SKM-1 (cell line): ENCODE results near the gene MMP15.
"Not testable (repeated sequence)": the region's sequence is repeated elsewhere in the genome, so short reads cannot be mapped to it uniquely, and the experiment has no call there.

ENCODE experiments used
- DNase-seq: peaks from one replicate; lab custom pipeline; 2025; ENCODE audit not compliant: unreplicated experiment; lab: John Stamatoyannopoulos, UW

MMP15 gene

GRCh38 chr16:58048494-58049231, 23.1 kb downstream of the MMP15 start:
- DNase-seq = no peak

DNA sequence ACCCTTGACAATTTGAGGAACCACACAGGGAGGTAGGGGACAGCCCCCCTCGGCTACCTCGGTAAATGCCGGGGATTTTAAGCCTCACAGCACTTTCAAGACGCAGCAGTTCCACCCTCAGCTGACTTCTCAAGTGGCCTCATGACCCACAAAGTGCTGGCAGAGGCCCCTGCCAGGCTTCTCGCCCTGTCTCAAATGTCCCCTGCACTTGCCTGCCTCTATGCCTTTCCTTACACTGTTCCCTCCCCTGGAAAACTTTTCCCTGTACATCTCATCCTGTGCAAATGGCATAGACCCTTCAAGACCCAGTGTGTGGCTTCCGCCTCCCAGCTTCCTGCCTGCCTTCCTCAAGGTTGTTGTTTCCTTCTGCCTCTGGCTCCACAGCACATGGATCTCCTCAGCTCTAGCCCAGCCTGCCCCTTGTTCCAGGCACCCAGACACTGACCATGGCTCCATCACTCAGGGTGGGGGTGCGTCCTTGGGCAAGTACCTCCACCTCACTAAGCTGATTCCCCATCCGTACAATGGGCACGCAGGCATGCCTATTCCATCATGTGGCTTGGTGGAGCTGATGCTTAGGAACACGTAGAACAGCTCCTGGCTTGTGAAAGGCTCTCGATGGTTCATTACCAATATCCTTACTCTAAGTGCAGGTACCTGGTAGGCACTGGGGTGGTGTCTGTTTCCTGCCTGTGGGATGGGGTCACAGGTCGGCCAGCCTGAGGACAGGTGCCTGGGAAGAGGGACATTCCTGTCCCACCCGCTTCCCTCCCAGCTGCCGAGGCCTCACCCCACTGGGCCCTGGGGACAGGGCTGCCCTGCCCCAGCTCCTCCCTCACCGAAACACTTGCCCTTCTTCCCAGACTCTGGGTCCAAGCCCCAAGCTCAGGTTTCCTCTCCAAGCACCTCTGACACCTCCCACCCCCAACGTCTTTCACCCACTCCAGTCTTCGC, 24.0 kb downstream of the MMP15 start:
- DNase-seq = no peak

GRCh38 chr16:58051296-58051695, 25.7 kb downstream of the MMP15 start:
- DNase-seq = no peak

DNA sequence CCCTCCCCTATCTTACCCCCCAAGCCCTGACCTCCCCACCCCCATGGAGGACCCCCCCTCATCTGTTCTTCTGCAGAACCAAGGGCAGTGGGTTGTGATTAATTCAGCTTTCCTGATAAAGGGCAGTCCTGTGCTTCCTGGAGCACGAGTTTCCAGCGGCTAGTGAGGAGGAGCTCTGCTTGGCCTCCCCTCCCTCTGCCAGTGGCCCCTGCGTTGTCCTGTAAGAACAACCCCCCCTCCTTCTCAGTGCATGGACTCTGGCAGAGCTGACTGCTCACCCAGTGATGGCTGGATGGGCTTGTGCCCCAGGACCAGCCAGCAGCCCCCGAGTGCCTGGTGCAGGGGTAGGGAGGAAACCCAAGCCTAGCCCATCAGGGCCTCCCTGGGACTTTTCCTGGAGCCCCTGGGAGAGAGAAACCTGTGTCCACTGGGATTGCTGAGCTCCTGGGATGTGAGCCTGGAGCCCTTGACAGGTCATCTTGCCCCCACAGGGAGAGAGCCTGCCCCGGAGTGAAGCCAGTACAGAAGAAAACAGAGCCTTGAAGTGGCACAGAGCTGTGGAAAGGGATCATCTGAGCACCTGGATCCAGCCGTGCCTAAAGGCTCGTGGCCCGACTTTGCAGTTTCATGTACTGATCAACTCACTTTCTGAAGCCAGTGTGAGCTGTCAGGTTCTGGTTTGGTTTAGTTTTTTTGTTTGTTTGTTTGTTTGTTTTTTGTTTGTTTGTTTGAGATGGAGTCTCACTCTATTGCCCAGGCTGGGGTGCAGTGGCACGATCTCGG, 26.5 kb downstream of the MMP15 start:
- DNase-seq = no peak

GRCh38 chr16:58053682-58054005, 28.1 kb downstream of the MMP15 start:
- no peak for DNase-seq

DNA sequence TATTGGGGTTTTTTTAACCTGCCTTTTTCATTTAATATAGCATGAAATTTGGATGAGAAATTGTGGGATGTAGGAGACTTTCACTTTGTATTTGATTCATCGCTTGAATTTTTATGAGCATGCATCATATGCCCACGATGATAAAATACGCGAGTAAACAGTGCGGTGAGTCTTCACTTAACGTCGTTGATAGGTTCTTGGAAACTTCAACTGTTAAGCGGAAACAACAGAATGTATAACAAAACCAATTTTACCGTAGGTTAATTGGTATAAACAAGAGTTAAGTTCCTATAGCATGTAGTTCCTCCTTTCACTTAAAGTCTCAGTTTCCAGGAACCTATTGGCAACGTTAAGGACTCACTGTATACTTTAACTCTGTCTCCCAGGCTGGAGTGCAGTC, 28.7 kb downstream of the MMP15 start:
- no peak for DNase-seq

- no peak for DNase-seq
These were observed 31.0 kb downstream of the MMP15 start for GRCh38 chr16:58056580-58056979.

DNA sequence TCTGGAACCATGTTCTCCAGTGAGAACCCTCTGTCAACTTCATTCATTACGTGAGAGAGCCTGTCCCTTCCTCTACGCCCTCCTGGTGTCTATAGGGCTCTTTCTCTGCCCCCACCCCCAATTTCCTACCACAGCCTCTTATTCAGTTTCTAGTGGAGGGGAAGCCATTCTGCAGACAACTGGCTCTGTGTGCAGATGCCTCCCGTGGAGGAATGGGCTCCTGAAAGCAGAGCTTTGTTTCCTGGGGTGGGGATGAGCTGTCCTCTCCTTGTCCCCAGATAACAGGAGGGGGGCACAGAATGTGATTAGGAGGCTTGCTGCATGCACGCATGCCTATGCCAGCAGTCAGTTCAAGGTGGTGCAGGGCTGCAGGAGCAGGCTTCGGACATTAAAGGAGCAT, 31.6 kb downstream of the MMP15 start:
- no peak for DNase-seq

DNA sequence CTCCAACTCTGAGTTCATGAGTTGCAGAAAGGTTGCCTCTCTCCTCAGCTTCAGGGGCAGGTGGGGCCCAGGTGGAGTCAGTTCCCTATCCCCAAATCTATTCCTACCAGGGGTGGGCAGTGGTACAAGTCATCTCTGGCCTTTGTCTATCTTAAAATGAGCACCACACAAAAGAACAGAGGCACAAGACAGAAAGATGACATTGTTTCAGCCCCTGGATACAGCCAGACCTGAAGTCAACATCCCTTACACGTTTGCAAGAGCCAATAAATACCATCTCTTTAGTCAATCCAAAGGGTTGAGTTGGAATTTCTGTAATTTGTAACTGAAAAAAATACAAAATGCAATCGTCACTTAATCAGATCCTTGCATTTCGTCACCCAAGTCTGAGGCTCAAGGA, 32.2 kb downstream of the MMP15 start:
- DNase-seq = no peak

DNA sequence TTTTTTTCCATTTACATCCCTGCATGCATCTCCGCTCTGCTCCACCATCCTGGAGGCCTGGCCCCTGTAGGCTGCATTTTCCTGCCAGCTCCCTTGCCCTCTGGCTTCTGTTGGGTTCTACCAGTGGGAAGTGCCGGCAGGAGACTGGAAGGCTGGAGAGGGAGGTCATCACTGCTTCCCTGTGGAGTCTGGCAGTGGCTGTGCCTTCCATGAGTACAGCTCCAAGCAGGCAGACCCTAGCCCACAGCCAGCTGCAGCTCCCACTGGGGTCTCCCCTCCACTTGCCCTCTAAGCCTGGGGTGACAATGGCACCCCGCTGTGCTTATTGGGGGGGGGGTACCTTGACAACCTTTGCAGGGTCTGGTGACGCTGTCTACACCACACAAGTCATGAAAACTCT, 37.3 kb downstream of the MMP15 start:
- no peak for DNase-seq

DNA sequence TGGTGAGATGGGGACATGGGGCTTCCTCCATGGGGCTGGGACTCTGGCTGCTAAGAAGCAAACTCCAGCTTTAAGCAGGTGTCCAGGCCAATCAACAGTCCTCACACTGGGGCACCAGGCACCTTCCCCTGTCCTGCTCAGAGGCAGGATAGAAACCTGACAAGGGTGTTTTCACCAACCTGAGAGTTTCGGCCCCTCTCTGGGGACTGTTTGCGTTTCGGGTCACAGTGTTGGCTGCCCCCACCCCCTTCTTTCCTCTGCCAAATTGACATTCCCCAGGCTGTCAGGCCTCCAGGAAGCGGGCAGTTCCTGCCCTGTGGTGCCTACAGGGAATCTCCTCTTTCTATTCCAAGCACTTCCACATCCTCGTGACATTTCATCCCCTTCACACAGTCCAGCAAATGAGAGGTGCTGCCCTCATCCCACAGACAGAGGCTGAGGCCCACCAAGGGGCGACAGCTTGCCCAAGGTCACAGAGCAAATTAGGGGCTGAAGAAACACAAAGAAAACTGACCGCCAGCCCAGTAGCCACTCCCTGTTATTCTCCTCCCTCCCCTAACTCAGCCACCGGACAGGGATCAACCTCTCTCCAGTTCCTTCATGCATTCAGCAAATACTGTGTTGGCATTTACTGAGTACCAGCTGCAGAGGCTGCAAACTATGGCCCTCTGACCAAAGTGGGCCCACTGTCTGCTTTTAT, 38.0 kb downstream of the MMP15 start:
- DNase-seq = no peak

- no peak for DNase-seq
These were observed 45.0 kb downstream of the MMP15 start for GRCh38 chr16:58070585-58070984.

GRCh38 chr16:58072134-58072533, 46.6 kb downstream of the MMP15 start:
- DNase-seq = not testable (repeated sequence)

GRCh38 chr16:58073086-58073485, 47.5 kb downstream of the MMP15 start:
- DNase-seq = not testable (repeated sequence)

GRCh38 chr16:58074657-58075056, 49.1 kb downstream of the MMP15 start:
- DNase-seq = no peak

- no peak for DNase-seq
These were observed 51.0 kb downstream of the MMP15 start for GRCh38 chr16:58076514-58076913.

DNA sequence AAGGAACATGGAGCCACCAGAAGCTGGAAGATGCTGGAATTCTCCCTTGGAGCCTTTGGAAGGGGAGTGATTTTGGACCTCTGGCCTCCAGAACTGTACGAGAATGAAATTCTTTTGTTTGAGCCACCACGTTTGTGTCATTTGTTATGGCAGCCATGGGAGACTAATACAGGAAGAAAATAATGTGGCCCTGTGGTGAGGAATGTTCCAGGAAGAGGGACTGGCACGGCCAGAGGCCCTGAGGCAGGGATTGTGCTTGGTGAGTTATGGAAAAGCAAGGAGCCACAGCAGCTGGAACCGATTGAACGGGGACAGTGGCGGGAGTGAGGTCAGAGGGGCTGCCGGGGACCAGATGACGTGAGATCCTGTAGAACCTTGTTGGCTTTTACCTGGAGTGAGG, 52.2 kb downstream of the MMP15 start:
- no peak for DNase-seq

DNA sequence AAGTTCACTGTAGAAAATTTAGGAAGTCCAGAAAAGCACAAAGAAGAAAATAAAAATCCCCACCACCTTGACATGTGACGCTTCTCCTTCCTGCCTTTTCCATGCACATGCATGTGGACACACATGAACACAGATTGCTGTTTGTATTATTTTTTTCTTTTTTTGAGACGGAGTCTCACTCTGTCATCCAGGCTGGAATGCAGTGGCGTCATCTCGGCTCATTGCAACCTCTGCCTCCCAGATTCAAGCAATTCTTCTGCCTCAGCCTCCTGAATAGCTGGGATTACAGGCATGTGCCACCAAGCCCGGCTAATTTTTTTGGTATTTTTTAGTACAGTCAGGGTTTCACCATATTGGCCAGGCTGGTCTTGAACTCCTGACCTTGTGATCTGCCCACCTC, 55.1 kb downstream of the MMP15 start:
- not testable (repeated sequence) for DNase-seq

DNA sequence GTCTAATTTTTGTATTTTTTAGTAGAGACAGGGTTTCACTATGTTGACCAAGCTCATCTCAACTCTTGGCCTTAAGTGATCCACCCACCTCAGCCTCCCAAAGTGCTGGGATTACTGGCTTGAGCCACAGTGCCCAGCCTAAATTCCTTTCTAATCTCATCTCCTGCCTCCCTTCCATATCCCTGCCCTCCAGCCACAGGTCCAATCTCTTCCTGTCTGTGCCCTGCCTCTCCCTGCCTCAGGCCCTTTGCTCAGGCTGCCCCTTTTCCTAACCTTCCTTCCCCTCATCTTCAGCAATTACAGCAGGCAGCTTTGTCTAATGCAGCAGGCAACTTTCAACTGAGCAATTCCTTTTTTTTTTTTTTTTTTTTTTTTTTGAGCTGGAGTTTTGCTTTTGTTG, 56.8 kb downstream of the MMP15 start:
- no peak for DNase-seq

DNA sequence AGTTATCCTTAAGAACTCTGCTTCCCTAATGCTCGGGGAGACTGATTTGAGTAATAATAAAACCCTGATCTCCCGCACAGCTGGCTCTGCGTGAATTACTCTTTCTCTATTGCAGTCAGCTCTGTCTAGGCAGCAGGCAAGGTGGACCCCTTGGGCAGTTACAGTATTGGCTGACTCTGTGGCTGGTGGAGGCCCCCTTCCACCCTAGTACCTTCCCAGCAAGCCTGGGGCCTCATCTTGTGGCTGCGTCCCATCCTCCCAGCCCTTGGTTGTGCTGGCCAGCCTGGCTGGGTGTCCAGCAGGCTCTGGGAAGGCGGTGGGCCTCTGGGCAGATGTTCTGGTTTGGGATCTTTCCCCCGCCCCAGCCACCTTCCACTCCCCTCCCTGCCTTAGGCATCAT, 59.1 kb downstream of the MMP15 start:
- no peak for DNase-seq

- DNase-seq = no peak
These were observed 59.6 kb downstream of the MMP15 start for GRCh38 chr16:58085171-58085570.
